RWPE2 (cell line): ENCODE data around the gene DYRK1B.
A peak's percentile ranks its signal among the peaks of the same experiment; 100 is the strongest.
"Not testable (repeated sequence)": the region's sequence is repeated elsewhere in the genome, so short reads cannot be mapped to it uniquely, and the experiment has no call there.

Experiments used
- ATAC-seq: fragments of 200-7000 bp; cut with Tn5 transposase; 3 replicates; pipeline ENCODE4 v1.9.1; 2021; ENCODE audit warnings: low read depth
- DNase-seq: peaks from one replicate; pipeline ENCODE4 v3.0.0-alpha.2; 2020; ENCODE audit warnings: low spot score
- H3K27ac ChIP-seq: fragments of 450-650 bp; 2 replicates; pipeline ENCODE4 v1.5.1; 2017; ENCODE audit warnings: mild to moderate bottlenecking; ENCODE audit not compliant: poor library complexity, severe bottlenecking
- H3K27me3 ChIP-seq: fragments of 250-450 bp; sonication (Bioruptor Pico); 2 replicates; pipeline ENCODE4 v1.5.1; 2021; ENCODE audit warnings: mild to moderate bottlenecking, moderate library complexity; ENCODE audit not compliant: insufficient read depth, poor library complexity, severe bottlenecking
- H3K36me3 ChIP-seq: fragments of 250-450 bp; sonication (Bioruptor Pico); 2 replicates; pipeline ENCODE4 v1.5.1; 2020; ENCODE audit warnings: low read depth, mild to moderate bottlenecking, moderate library complexity
- H3K4me1 ChIP-seq: fragments of 250-450 bp; sonication (Bioruptor Pico); 2 replicates; pipeline ENCODE4 v1.5.1; 2021; ENCODE audit warnings: mild to moderate bottlenecking, moderate library complexity; ENCODE audit not compliant: insufficient read depth, poor library complexity, severe bottlenecking
- H3K4me3 ChIP-seq: fragments of 250-450 bp; sonication (Bioruptor Pico); 2 replicates; pipeline ENCODE4 v1.5.1; 2021; ENCODE audit warnings: mild to moderate bottlenecking, moderate library complexity; ENCODE audit not compliant: severe bottlenecking
- H3K9me3 ChIP-seq: fragments of 250-450 bp; sonication (Bioruptor Pico); 2 replicates; pipeline ENCODE4 v1.5.1; 2021; ENCODE audit warnings: mild to moderate bottlenecking, moderate library complexity; ENCODE audit not compliant: severe bottlenecking
- TF ChIP-seq, protein P1 (sequence below): fragments of 450-650 bp; IDR thresholded peaks from one replicate; pipeline ENCODE4 v1.5.1; 2017; ENCODE audit warnings: mild to moderate bottlenecking, moderate library complexity; ENCODE audit not compliant: poor library complexity, severe bottlenecking

DYRK1B gene

DNA sequence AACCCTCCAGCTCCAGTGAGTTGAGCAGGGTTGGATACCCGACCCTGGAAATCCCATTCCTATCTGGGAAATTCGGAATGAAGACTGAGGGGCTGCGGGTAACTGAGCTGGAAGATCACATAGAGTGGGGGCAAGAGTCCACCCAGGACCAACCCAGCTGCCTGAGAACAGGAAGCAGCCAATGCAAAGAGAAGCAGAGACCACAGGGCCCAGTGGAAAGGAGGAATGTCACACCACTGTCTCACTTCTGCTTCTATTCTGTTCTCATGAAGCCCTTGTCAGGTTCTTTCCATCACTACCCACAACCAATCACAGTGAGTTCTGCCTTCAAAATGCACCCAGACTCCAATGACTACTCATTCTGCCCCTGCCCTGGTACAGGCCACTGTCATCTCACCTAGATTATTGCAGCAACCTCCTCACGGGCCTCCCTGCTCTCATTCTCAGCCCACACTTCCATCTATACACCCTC, 15.3 kb downstream of the DYRK1B start:
- no peaks in the 10 kb centered on the region for H3K4me1 ChIP-seq
- H3K4me3 ChIP-seq = no peak overlapping the region
- H3K27me3 ChIP-seq = no peaks in the 10 kb centered on the region
- peak; percentile 6 for DNase-seq
- no peak for ATAC-seq
- H3K36me3 ChIP-seq = no peaks in the 10 kb centered on the region
- no peak overlapping the region for H3K27ac ChIP-seq
- H3K9me3 ChIP-seq = no peaks in the 10 kb centered on the region
- TF ChIP-seq, protein P1, sequence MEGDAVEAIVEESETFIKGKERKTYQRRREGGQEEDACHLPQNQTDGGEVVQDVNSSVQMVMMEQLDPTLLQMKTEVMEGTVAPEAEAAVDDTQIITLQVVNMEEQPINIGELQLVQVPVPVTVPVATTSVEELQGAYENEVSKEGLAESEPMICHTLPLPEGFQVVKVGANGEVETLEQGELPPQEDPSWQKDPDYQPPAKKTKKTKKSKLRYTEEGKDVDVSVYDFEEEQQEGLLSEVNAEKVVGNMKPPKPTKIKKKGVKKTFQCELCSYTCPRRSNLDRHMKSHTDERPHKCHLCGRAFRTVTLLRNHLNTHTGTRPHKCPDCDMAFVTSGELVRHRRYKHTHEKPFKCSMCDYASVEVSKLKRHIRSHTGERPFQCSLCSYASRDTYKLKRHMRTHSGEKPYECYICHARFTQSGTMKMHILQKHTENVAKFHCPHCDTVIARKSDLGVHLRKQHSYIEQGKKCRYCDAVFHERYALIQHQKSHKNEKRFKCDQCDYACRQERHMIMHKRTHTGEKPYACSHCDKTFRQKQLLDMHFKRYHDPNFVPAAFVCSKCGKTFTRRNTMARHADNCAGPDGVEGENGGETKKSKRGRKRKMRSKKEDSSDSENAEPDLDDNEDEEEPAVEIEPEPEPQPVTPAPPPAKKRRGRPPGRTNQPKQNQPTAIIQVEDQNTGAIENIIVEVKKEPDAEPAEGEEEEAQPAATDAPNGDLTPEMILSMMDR = no peak

DNA sequence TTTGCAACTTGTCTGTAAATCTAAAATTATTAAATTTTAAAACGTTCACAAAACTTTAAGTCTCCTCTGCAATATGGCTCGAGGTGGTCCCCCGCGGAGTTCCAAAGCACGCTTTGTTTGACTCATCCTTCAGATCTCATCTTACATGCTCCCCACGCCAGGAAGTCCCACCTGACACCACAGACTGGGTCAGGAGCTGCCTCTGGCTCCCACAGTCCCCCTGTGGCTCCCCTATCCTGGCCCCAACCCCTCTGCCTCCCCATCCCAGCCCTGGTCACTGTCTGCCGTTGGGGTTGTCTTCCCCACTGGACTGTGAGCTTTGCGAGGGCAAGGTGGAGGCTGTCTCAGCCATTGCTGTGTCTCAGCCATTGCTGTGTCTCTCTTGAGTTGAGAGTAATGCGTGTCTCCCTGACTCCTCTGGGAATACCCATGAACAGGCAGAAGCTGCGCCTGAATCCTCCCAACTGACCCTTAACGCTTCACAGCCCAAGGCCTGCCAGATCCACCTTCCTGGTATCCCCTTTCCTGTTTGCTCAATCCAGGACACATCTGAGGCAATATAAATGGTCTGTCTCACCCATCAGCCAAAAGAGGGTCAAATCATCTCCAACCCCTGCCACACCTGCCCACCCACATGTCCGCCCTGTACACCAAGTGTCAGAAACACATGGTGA, 15.9 kb downstream of the DYRK1B start:
- ATAC-seq (no peak), DNase-seq (peak; percentile 24)
- TF ChIP-seq, protein P1 = no peak
- Histone ChIP-seq H3K4me3 (no peak overlapping the region), H3K27ac (no peak overlapping the region), H3K9me3 (no peaks in the 10 kb centered on the region), H3K27me3 (no peaks in the 10 kb centered on the region), H3K36me3 (no peaks in the 10 kb centered on the region), H3K4me1 (no peaks in the 10 kb centered on the region)

DNA sequence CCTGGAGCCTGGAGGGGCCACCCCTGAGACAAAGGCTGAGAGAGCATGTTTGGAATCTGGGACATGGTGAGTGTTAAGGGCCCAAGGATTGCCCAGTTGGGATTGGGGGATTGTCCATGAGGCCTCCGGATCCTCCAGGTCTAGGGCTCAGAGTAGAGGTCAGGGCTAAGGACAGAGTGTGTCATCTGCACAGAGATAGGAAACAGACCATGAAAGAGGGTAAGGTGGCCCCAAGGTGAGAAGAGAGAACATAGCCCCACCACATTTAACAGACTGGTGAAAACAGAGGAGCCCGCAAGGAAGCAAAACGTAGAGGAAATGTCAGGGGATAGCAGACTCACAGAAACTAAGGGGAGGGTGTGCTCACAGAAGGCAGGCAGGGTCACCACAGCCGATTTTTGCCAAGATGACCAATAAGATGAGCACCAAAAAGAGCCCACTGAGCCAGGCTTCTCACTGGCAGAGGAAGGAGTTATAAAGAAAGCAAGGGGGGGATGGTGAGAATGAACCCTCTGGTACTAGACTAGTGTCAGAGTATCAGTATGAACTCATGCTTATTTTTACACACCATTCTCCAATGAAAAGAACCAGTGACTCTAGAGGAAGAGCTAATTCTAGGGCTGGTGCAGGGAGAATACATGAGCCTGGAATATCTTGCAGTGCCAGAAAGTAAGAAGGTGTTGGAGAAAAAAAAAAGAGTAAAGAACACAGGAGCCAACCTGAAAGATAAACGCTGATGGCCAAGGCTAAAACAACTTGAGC, 17.5 kb downstream of the DYRK1B start:
- peak; percentile 4 for DNase-seq
- H3K4me3 ChIP-seq = no peak overlapping the region
- H3K4me1 ChIP-seq = no peaks in the 10 kb centered on the region
- TF ChIP-seq, protein P1 = no peak
- H3K27ac ChIP-seq = no peak overlapping the region
- no peaks in the 10 kb centered on the region for H3K27me3 ChIP-seq
- no peaks in the 10 kb centered on the region for H3K9me3 ChIP-seq
- no peaks in the 10 kb centered on the region for H3K36me3 ChIP-seq
- no peak for ATAC-seq

DNA sequence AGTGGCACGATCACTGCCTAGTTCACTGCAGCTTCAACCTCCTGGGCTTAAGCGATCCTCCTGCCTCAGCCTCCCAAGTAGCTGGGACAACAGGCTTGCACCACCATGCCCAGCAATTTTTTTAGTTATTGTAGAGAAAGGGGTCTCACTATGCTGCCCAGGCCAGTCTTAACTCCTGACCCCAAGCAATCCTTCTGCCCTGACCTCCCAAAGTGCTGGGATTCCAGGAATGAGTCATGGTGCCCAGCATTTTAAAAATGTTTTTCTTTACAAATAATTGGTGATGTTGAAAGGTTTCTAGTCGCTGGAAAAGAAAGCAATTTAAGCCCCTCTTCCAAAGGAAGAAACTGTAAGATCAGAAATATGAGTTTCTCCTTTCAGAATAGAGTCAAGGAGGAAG, 19.4 kb downstream of the DYRK1B start:
- no peak for ATAC-seq

DNA sequence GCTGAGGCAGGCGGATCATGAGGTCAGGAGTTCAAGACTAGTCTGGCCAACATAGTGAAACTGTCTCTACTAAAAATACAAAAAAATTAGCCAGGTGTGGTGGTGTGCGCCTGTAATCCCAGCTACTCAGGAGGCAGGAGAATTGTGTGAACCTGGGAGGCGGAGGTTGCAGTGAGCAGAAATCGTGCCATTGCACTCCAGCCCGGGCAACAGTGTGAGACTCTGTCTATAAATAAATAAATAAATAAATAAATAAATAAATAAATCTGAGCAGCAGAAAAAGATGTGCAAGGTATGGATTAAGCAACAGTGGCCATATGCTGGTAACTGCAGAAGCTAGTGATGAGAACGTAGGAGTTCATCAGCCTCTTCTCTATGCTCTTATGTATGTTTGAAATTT, 19.9 kb downstream of the DYRK1B start:
- H3K27me3 ChIP-seq, H3K27ac ChIP-seq, H3K4me1 ChIP-seq, H3K4me3 ChIP-seq, DNase-seq, ATAC-seq, H3K9me3 ChIP-seq, H3K36me3 ChIP-seq: not testable (repeated sequence)

More for the DNA sequence above, 19.4 kb downstream of the DYRK1B start:
- Histone ChIP-seq H3K27me3 (no peaks in the 10 kb centered on the region), H3K9me3 (no peaks in the 10 kb centered on the region), H3K36me3 (no peaks in the 10 kb centered on the region), H3K4me3 (no peak overlapping the region), H3K27ac (no peak overlapping the region), H3K4me1 (no peaks in the 10 kb centered on the region)
- TF ChIP-seq, protein P1 = no peak
- no peak for DNase-seq
